T-helper 2 cell treated with Interferon-gamma antibody and Interleukin-4, amounts not matched to agents 5 μg/mL and 100 μg/mL, for 36 hours (primary cell): Measurements from ENCODE around the gene KIRREL3.

ENCODE experiments used
- DNase-seq: peaks from one replicate; pipeline ENCODE4 v3.0.0; 2021; ENCODE audit warnings: low spot score
- H3K27ac Mint-ChIP-seq: one replicate; pipeline ENCODE4 v1.8.0; 2021; ENCODE audit warnings: mild to moderate bottlenecking, mixed read lengths
- H3K27me3 Mint-ChIP-seq: one replicate; pipeline ENCODE4 v1.8.0; 2021; ENCODE audit warnings: low read depth, mixed read lengths
- H3K36me3 Mint-ChIP-seq: one replicate; pipeline ENCODE4 v1.8.0; 2021; ENCODE audit warnings: low read depth, mixed read lengths
- H3K4me1 Mint-ChIP-seq: one replicate; pipeline ENCODE4 v1.8.0; 2021; ENCODE audit warnings: low read depth, mixed read lengths
- H3K4me3 Mint-ChIP-seq: one replicate; pipeline ENCODE4 v1.8.0; 2022; ENCODE audit warnings: mild to moderate bottlenecking, moderate library complexity, mixed read lengths
- H3K9me3 Mint-ChIP-seq: one replicate; pipeline ENCODE4 v1.8.0; 2021; ENCODE audit warnings: mixed read lengths

The KIRREL3 gene

GRCh38 chr11:126518071-126518971 is 482.2 kb downstream of the KIRREL3 start:
- no peaks in the 10 kb centered on the region for H3K27me3 Mint-ChIP-seq
- no peak overlapping the region for H3K4me3 Mint-ChIP-seq
- H3K27ac Mint-ChIP-seq = no peak overlapping the region
- H3K9me3 Mint-ChIP-seq = no peaks in the 10 kb centered on the region
- H3K36me3 Mint-ChIP-seq = no peaks in the 10 kb centered on the region
- no peak for DNase-seq
- no peaks in the 10 kb centered on the region for H3K4me1 Mint-ChIP-seq

DNA sequence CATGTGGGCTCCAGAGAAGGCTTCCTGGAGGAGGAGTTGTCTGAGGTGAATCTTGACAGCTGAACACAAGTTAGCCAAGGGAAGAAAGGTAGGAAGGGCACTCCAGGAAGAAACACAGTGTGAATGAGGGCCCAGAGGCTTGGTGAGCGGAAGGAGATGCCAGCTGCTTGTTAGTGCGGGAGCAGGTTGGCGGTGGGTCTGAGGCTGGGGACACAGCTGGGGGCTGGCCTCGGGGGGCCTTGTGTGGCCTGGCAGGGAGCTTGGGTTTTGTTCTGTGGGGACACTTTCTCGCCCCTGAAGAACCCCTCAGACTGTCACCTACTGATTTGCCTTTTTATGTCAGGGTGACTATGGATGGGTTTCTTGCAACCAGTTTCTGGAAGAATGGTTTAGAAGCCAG is 485.1 kb downstream of the KIRREL3 start:
- no peak for DNase-seq
- Mint-ChIP-seq H3K27ac (no peak overlapping the region), H3K4me1 (no peaks in the 10 kb centered on the region)

GRCh38 chr11:126514061-126514693 is 486.4 kb downstream of the KIRREL3 start:
- Mint-ChIP-seq H3K4me3 (no peak overlapping the region), H3K27me3 (no peaks in the 10 kb centered on the region), H3K36me3 (no peaks in the 10 kb centered on the region), H3K4me1 (no peaks in the 10 kb centered on the region), H3K27ac (no peak overlapping the region), H3K9me3 (no peaks in the 10 kb centered on the region)
- DNase-seq = no peak

More for the DNA sequence above, 485.1 kb downstream of the KIRREL3 start:
- no peaks in the 10 kb centered on the region for H3K9me3 Mint-ChIP-seq
- no peak overlapping the region for H3K4me3 Mint-ChIP-seq
- no peaks in the 10 kb centered on the region for H3K27me3 Mint-ChIP-seq
- H3K36me3 Mint-ChIP-seq = no peaks in the 10 kb centered on the region

GRCh38 chr11:126512741-126513715 is 487.5 kb downstream of the KIRREL3 start:
- DNase-seq = no peak
- H3K4me1 Mint-ChIP-seq = no peaks in the 10 kb centered on the region
- no peak overlapping the region for H3K27ac Mint-ChIP-seq
- no peak overlapping the region for H3K4me3 Mint-ChIP-seq
- H3K36me3 Mint-ChIP-seq = no peaks in the 10 kb centered on the region
- H3K27me3 Mint-ChIP-seq = no peaks in the 10 kb centered on the region
- no peaks in the 10 kb centered on the region for H3K9me3 Mint-ChIP-seq

GRCh38 chr11:126512251-126512650 is 488.3 kb downstream of the KIRREL3 start:
- no peaks in the 10 kb centered on the region for H3K27me3 Mint-ChIP-seq
- no peak for DNase-seq
- no peak overlapping the region for H3K4me3 Mint-ChIP-seq
- H3K9me3 Mint-ChIP-seq = no peaks in the 10 kb centered on the region
- no peaks in the 10 kb centered on the region for H3K36me3 Mint-ChIP-seq
- no peaks in the 10 kb centered on the region for H3K4me1 Mint-ChIP-seq
- H3K27ac Mint-ChIP-seq = no peak overlapping the region

DNA sequence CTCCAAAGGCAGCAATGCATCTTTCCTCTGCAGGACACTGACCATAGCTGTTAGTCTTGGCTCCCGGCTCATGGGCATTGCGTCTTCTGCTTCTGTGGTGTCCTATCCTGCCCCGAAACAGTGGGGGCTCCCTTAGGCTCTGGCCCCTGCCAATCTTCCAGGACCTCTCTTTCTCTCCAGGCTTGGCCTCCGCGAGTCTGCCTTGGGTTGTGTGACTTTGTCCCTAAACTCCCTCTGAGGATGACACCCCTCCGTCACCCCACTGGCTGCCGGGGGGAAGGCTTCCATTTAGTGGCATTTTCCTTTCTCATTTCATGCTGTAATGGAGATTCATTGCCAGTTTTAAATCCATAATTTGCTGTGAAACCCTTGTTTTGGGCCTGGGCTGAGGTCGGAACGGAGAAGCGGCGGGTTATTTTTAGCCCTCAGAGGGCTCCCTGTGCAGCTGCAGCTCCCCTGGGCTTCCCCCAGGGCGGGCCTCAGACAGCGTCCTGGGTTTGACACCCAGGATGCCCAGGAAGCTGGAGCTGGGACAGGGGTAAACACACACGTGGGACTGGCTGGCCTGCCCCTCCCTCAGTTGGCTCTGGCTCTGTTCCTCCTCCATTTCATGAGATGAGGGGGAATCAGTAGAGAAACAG is 489.0 kb downstream of the KIRREL3 start:
- H3K9me3 Mint-ChIP-seq = no peaks in the 10 kb centered on the region
- no peak for DNase-seq
- no peaks in the 10 kb centered on the region for H3K27me3 Mint-ChIP-seq
- no peak overlapping the region for H3K27ac Mint-ChIP-seq
- H3K4me3 Mint-ChIP-seq = no peak overlapping the region
- H3K36me3 Mint-ChIP-seq = no peaks in the 10 kb centered on the region
- no peaks in the 10 kb centered on the region for H3K4me1 Mint-ChIP-seq

GRCh38 chr11:126510621-126511370 is 489.8 kb downstream of the KIRREL3 start:
- Mint-ChIP-seq H3K27me3 (no peaks in the 10 kb centered on the region), H3K27ac (no peak overlapping the region), H3K4me3 (no peak overlapping the region), H3K4me1 (no peaks in the 10 kb centered on the region), H3K9me3 (no peaks in the 10 kb centered on the region), H3K36me3 (no peaks in the 10 kb centered on the region)
- no peak for DNase-seq

GRCh38 chr11:126507646-126508045 is 492.9 kb downstream of the KIRREL3 start:
- Mint-ChIP-seq H3K9me3 (no peaks in the 10 kb centered on the region), H3K36me3 (no peaks in the 10 kb centered on the region), H3K4me3 (no peak overlapping the region), H3K27ac (no peak overlapping the region), H3K4me1 (no peaks in the 10 kb centered on the region), H3K27me3 (peaks cover 7% of the 10 kb centered on the region)
- no peak for DNase-seq

GRCh38 chr11:126506789-126507188 is 493.8 kb downstream of the KIRREL3 start:
- H3K27me3 Mint-ChIP-seq = peaks cover 10% of the 10 kb centered on the region
- no peak overlapping the region for H3K27ac Mint-ChIP-seq
- H3K9me3 Mint-ChIP-seq = no peaks in the 10 kb centered on the region
- no peak overlapping the region for H3K4me3 Mint-ChIP-seq
- no peaks in the 10 kb centered on the region for H3K36me3 Mint-ChIP-seq
- H3K4me1 Mint-ChIP-seq = no peaks in the 10 kb centered on the region
- no peak for DNase-seq

DNA sequence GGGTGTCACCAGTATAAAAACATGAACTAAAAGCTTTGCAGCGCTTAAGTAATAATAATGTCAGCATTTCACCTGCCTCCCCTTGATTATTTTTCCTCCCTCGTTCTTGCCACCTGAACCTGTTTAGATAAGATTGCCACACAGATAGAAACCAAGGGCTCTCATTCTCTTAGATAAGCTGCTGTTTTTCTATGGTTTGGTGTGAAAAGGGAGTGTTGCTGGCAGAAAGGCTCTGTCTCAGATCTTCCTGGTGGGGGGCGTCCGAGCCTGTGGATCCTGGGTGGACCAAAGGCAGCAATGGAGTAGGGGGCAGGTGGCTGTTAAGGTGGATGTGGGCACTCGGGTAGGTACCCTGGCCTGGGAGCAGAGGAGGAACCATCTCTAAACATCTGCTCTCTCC is 497.6 kb downstream of the KIRREL3 start:
- Mint-ChIP-seq H3K36me3 (no peaks in the 10 kb centered on the region), H3K27me3 (peaks cover 17% of the 10 kb centered on the region), H3K27ac (no peak overlapping the region), H3K4me3 (no peak overlapping the region), H3K4me1 (no peaks in the 10 kb centered on the region), H3K9me3 (no peaks in the 10 kb centered on the region)
- no peak for DNase-seq

GRCh38 chr11:126502159-126502558 is 498.4 kb downstream of the KIRREL3 start:
- DNase-seq = no peak
- H3K4me3 Mint-ChIP-seq = no peak overlapping the region
- no peaks in the 10 kb centered on the region for H3K36me3 Mint-ChIP-seq
- no peaks in the 10 kb centered on the region for H3K4me1 Mint-ChIP-seq
- peaks cover 17% of the 10 kb centered on the region for H3K27me3 Mint-ChIP-seq
- no peak overlapping the region for H3K27ac Mint-ChIP-seq
- H3K9me3 Mint-ChIP-seq = no peaks in the 10 kb centered on the region

DNA sequence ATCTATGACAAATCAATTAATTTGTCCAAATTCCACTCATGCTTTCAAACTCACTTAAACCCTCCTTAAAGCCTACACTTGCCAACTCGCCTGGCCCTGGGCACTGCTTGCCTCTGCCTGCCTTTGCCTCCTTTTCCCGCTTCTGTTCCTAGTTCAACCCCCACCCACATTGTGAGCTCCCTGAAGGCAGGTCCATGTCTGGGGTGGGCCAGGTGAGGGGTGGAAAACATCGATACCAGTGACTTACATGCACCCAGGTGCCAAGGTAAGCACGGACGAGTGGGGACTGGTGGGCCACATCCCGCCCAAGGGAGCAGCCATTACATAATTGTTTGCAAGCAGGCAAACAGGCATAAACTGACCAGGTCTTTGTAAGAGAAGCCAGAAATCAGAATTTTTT is 498.9 kb downstream of the KIRREL3 start:
- no peak overlapping the region for H3K4me3 Mint-ChIP-seq
- no peak for DNase-seq
- no peaks in the 10 kb centered on the region for H3K36me3 Mint-ChIP-seq
- H3K27me3 Mint-ChIP-seq = peaks cover 17% of the 10 kb centered on the region
- H3K9me3 Mint-ChIP-seq = no peaks in the 10 kb centered on the region
- H3K4me1 Mint-ChIP-seq = no peaks in the 10 kb centered on the region
- no peak overlapping the region for H3K27ac Mint-ChIP-seq

DNA sequence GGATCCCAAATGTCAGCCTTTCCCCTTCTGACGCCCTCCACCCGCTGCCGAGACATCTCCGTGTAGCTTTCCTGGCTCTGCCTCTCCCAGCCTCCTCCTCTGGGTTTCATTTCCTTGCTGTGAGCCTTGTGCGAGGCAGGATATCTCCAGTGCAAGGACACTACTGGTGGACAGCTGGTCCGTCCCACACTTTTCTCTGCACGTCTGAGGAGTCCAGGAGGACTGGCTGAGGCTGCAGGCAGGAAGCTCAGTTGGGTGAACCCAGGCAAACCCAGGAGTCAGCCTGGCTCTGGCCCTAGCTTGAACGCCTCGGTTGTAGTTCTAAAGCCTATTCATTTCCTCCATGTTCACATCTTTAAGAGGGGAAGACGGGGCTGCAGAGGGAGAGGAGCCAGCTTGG is 499.6 kb downstream of the KIRREL3 start:
- Mint-ChIP-seq H3K4me1 (no peaks in the 10 kb centered on the region), H3K27me3 (peaks cover 17% of the 10 kb centered on the region), H3K4me3 (no peak overlapping the region), H3K36me3 (no peaks in the 10 kb centered on the region), H3K27ac (no peak overlapping the region), H3K9me3 (no peaks in the 10 kb centered on the region)
- no peak for DNase-seq
